Fibroblast of lung (primary cell): ENCODE measurements around the gene ALDH5A1. TPM values are rescaled to one million over a fixed set of nuclear protein-coding genes. Genes with fewer than 3 reads are reported as not detected.

Experiments
- DNase-seq, 2 donors: peaks; one replicate each; pipeline versions ENCODE4 v3.0.0 to v3.0.0-alpha.2; 2010; ENCODE audit warnings: low read depth in 2 of 2
- H2AFZ ChIP-seq: 2 replicates; pipeline ENCODE4 v1.5.1; 2012; ENCODE audit warnings: low read length, control low read depth, inconsistent platforms
- H3K27ac ChIP-seq: 2 replicates; pipeline ENCODE4 v1.5.1; 2011; ENCODE audit warnings: low read length, control low read depth; ENCODE audit not compliant: insufficient read depth
- H3K27me3 ChIP-seq: 2 replicates; pipeline ENCODE4 v1.5.1; 2011; ENCODE audit warnings: mild to moderate bottlenecking, low read length; ENCODE audit not compliant: control insufficient read depth, insufficient read depth
- H3K36me3 ChIP-seq: 2 replicates; pipeline ENCODE4 v1.5.1; 2011; ENCODE audit warnings: low read length; ENCODE audit not compliant: control insufficient read depth, insufficient read depth
- H3K4me1 ChIP-seq: 2 replicates; pipeline ENCODE4 v1.5.1; 2011; ENCODE audit warnings: low read length; ENCODE audit not compliant: control insufficient read depth, insufficient read depth; ENCODE audit errors: extremely low read depth
- H3K4me2 ChIP-seq: 2 replicates; pipeline ENCODE4 v1.5.1; 2011; ENCODE audit warnings: low read length, control low read depth; ENCODE audit not compliant: insufficient read depth; ENCODE audit errors: extremely low read depth
- H3K4me3 ChIP-seq, 4 experiments: fragments of 200-600 bp in 1 of 4; sonication (generic) in 1 of 4; replicated peaks in 1 of 4; 2 replicates each; pipeline ENCODE4 v1.5.1; 2011 to 2016; ENCODE audit warnings: low read length in 4 of 4, low read depth in 3 of 4, mild to moderate bottlenecking in 3 of 4, control low read depth in 2 of 4, inconsistent platforms in 1 of 4, mixed read lengths in 1 of 4; ENCODE audit not compliant: insufficient read depth in 1 of 4; ENCODE audit errors: control extremely low read depth in 1 of 4
- H3K79me2 ChIP-seq: 2 replicates; pipeline ENCODE4 v1.5.1; 2012; ENCODE audit warnings: mild to moderate bottlenecking, low read length, inconsistent platforms; ENCODE audit not compliant: control insufficient read depth, insufficient read depth
- H3K9ac ChIP-seq: 2 replicates; pipeline ENCODE4 v1.5.1; 2011; ENCODE audit warnings: mild to moderate bottlenecking, low read length, control low read depth; ENCODE audit not compliant: insufficient read depth
- H3K9me3 ChIP-seq: 2 replicates; pipeline ENCODE4 v1.5.1; 2012; ENCODE audit warnings: low read depth, low read length; ENCODE audit not compliant: control insufficient read depth, insufficient read depth
- H4K20me1 ChIP-seq: 2 replicates; pipeline ENCODE4 v1.5.1; 2011; ENCODE audit warnings: low read length; ENCODE audit not compliant: control insufficient read depth, insufficient read depth; ENCODE audit errors: extremely low read depth
- EZH2 ChIP-seq: IDR thresholded peaks from 2 replicates; pipeline ENCODE4 v1.5.1; 2012; ENCODE audit warnings: low read length, control low read depth, mild to moderate bottlenecking; ENCODE audit errors: missing control alignments
- polyA plus RNA-seq, 2 donors: library from polyadenylated mRNA; depleted of rRNA in 1 of 2; stranded (reverse) in 1 of 2; unstranded in 1 of 2; fragments of >200 nt; gene quantifications; 2 replicates each; pipeline ENCODE4 v1.2.1, GENCODE V29; 2011 to 2012; ENCODE audit warnings: missing spikeins in 1 of 2
- total RNA-seq: library from RNA; depleted of rRNA; stranded (reverse); fragments of >200 nt; gene quantifications from 2 replicates; pipeline ENCODE4 v1.2.1, GENCODE V29; 2014
- TF ChIP-seq, protein P1 (sequence below), 2 donors: IDR thresholded peaks in 1 of 2; conservative IDR thresholded peaks in 1 of 2; 1 replicate in 1 of 2; 2 replicates in 1 of 2; pipeline ENCODE4 v1.5.1; 2011 to 2012; ENCODE audit warnings: low read length in 2 of 2, control low read depth in 1 of 2, inconsistent platforms in 1 of 2, low read depth in 1 of 2, mild to moderate bottlenecking in 1 of 2

Gene ALDH5A1
- total and polyA plus RNA-seq, 2 donors (not counting 1 experiment from before 2014, with no cell fraction given) = 0.23 to 0.33 TPM

DNA sequence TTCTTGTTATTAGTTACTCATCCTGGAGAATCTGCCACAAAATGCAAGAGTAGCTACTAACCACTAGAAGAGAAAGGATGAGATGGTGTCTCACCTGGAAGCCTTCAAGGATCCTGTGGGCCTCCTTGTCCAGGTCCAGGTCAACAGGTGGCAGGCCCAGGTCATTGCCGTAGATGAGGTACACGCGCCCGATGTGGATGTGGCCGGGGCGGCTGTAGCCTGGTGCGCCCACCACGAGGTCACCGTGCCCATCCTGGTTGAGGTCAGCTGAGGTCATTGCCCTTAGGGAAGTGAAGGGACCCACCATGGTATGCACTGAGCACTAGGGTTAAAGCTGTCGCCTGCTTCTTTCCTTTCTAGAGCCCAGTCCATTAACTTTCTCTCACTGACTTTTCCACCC, 40.8 kb upstream of the ALDH5A1 start:
- no peak for TF ChIP-seq EZH2
- TF ChIP-seq, protein P1, sequence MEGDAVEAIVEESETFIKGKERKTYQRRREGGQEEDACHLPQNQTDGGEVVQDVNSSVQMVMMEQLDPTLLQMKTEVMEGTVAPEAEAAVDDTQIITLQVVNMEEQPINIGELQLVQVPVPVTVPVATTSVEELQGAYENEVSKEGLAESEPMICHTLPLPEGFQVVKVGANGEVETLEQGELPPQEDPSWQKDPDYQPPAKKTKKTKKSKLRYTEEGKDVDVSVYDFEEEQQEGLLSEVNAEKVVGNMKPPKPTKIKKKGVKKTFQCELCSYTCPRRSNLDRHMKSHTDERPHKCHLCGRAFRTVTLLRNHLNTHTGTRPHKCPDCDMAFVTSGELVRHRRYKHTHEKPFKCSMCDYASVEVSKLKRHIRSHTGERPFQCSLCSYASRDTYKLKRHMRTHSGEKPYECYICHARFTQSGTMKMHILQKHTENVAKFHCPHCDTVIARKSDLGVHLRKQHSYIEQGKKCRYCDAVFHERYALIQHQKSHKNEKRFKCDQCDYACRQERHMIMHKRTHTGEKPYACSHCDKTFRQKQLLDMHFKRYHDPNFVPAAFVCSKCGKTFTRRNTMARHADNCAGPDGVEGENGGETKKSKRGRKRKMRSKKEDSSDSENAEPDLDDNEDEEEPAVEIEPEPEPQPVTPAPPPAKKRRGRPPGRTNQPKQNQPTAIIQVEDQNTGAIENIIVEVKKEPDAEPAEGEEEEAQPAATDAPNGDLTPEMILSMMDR (conservative IDR thresholded peaks at IDR 0.05 in 1 of 2, IDR thresholded peaks at IDR 0.05 in 1 of 2; ENCODE audit: low read depth in 1 of 2, low read length in 2 of 2) = no peak
- no peaks in the 10 kb centered on the region for H4K20me1 ChIP-seq
- H3K4me1 ChIP-seq = no peaks in the 10 kb centered on the region
- DNase-seq = no peak
- no peak overlapping the region for H3K4me2 ChIP-seq
- H2AFZ ChIP-seq = no peak overlapping the region
- no peaks in the 10 kb centered on the region for H3K36me3 ChIP-seq
- H3K4me3 ChIP-seq = no peak overlapping the region
- H3K27ac ChIP-seq = no peak overlapping the region
- H3K9ac ChIP-seq = no peak overlapping the region
- H3K79me2 ChIP-seq = no peaks in the 10 kb centered on the region
- no peaks in the 10 kb centered on the region for H3K27me3 ChIP-seq
- H3K9me3 ChIP-seq = no peaks in the 10 kb centered on the region

DNA sequence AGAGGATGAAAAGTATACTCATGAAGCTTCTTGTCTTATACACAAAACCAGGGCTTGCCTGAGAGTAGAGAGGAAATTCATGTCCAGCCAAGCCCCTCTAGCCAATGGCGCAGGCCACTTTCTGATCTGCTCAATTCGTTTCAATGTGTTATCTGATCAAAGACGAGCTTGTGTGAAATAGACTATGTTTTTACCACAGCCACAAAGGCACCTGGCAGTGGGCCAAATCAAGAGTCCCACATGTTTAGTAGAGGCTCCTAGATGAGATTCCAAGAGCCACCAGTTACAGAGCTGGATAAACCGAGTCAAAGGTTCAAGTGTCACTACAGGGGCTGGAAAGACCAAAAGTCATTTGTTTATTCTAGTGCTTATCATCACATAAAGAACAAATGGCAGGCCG, 40.3 kb upstream of the ALDH5A1 start:
- Histone ChIP-seq H3K27me3 (no peaks in the 10 kb centered on the region), H3K9me3 (no peaks in the 10 kb centered on the region), H4K20me1 (no peaks in the 10 kb centered on the region), H2AFZ (no peak overlapping the region), H3K4me1 (no peaks in the 10 kb centered on the region), H3K27ac (no peak overlapping the region), H3K36me3 (no peaks in the 10 kb centered on the region), H3K79me2 (no peaks in the 10 kb centered on the region), H3K4me3 (no peak overlapping the region), H3K9ac (no peak overlapping the region), H3K4me2 (no peak overlapping the region)
- TF ChIP-seq, protein P1 (conservative IDR thresholded peaks at IDR 0.05 in 1 of 2, IDR thresholded peaks at IDR 0.05 in 1 of 2; ENCODE audit: low read depth in 1 of 2, low read length in 2 of 2) = no peak
- no peak for TF ChIP-seq EZH2
- DNase-seq = no peak

GRCh38 chr6:24455061-24455460, 39.7 kb upstream of the ALDH5A1 start:
- H3K4me3 ChIP-seq = no peak overlapping the region
- H3K9ac ChIP-seq = no peak overlapping the region
- H3K9me3 ChIP-seq = no peaks in the 10 kb centered on the region
- TF ChIP-seq EZH2 = no peak
- TF ChIP-seq, protein P1 (conservative IDR thresholded peaks at IDR 0.05 in 1 of 2, IDR thresholded peaks at IDR 0.05 in 1 of 2; ENCODE audit: low read depth in 1 of 2, low read length in 2 of 2) = no peak
- no peaks in the 10 kb centered on the region for H3K79me2 ChIP-seq
- H3K27ac ChIP-seq = no peak overlapping the region
- no peaks in the 10 kb centered on the region for H3K27me3 ChIP-seq
- no peaks in the 10 kb centered on the region for H3K4me1 ChIP-seq
- no peak overlapping the region for H3K4me2 ChIP-seq
- no peaks in the 10 kb centered on the region for H4K20me1 ChIP-seq
- no peaks in the 10 kb centered on the region for H3K36me3 ChIP-seq
- H2AFZ ChIP-seq = no peak overlapping the region
- no peak for DNase-seq
